ENCODE results near the gene MMS19. TPM values are rescaled to one million over a fixed set of nuclear protein-coding genes. Genes with fewer than 3 reads are reported as not detected.

MMS19 gene
- total RNA-seq, 2 experiments from 2014 or later, result 74.8 to 95.7 TPM

DNA sequence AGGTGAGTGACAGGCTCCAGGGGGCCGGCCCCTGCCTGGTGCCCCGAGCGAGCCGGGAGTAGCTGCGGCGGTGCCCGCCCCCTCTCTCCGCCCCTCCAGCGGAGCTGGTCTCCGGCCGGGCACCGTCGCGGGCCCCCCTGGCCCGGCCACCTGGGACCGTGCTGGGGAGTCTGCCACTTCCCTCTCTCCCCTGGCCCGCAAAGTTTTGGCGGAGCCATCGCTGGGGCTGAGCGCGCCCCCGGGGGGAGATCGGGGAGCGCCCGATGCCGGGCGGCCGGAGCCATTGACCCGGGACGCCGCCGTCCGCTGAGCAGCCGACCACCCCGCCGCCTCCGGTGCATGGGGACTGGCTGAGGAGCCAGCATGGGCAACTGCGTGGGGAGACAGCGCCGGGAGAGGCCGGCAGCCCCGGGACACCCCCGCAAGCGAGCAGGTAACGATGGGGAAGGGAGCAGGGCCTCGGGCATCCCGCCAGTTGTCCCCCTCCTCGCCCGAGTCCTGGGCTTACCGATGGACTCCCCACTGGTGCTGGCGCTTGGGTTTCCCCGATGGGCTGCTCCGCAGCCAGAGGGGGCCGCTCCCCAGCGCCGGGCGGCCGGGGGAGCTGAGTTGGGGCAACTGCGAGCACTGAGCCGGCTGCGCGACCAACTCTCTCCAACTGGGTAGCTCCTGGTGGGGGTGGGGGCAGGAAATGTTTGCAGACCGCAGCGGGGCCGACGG, 779 bp upstream of the MMS19 start, which contains the start of gene UBTD1:
Gene UBTD1 (plus strand): TSS at position 84 of the 720 bp plus-strand sequence. CDS start 280 bp downstream, at position 364.
- H3K9me2 ChIP-seq (ENCODE audit: insufficient read depth, low read length), result no peaks in the 10 kb centered on the region
- BruUV-seq (replicated peaks), result no TSS peak
- H3K9me3 ChIP-seq (ENCODE audit: low read length), result no peaks in the 10 kb centered on the region
- peak within 1 kb of the TSS; percentile 97 for H3K4me2 ChIP-seq (ENCODE audit: low read length)
- peak within 1 kb of the TSS; percentile 82 for H2AFZ ChIP-seq (ENCODE audit: low read length)
- intact Hi-C loops (cut with micrococcal nuclease; ENCODE audit: unreplicated experiment), result loop anchor here (1.0 to 5.0 kb wide), 2 partner anchors 37 to 53 kb away; partner anchors contain the start of genes EXOSC1 and ZDHHC16
- peak within 1 kb of the TSS; percentile 85 for H3K27ac ChIP-seq (ENCODE audit: low read depth, low read length, poor library complexity, severe bottlenecking)
- H3K4me1 ChIP-seq (ENCODE audit: insufficient read depth, low read length, poor library complexity, severe bottlenecking), result peaks cover 41% of the 10 kb centered on the region
- CTCF ChIA-PET (ENCODE audit: unreplicated experiment), result interaction anchor here (0.6 kb wide), 2 partner anchors 11 to 67 kb away, joined by 4 to 10 read pairs; no protein-coding TSS in a partner anchor
- peak within 1 kb of the TSS; percentile 81 for H3K4me3 ChIP-seq (ENCODE audit: low read depth, low read length, poor library complexity, severe bottlenecking)
- H3K36me3 ChIP-seq (ENCODE audit: insufficient read depth, low read length), result peaks cover 16% of the 10 kb centered on the region
- TF ChIP-seq, protein P1, sequence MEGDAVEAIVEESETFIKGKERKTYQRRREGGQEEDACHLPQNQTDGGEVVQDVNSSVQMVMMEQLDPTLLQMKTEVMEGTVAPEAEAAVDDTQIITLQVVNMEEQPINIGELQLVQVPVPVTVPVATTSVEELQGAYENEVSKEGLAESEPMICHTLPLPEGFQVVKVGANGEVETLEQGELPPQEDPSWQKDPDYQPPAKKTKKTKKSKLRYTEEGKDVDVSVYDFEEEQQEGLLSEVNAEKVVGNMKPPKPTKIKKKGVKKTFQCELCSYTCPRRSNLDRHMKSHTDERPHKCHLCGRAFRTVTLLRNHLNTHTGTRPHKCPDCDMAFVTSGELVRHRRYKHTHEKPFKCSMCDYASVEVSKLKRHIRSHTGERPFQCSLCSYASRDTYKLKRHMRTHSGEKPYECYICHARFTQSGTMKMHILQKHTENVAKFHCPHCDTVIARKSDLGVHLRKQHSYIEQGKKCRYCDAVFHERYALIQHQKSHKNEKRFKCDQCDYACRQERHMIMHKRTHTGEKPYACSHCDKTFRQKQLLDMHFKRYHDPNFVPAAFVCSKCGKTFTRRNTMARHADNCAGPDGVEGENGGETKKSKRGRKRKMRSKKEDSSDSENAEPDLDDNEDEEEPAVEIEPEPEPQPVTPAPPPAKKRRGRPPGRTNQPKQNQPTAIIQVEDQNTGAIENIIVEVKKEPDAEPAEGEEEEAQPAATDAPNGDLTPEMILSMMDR (conservative IDR thresholded peaks at IDR 0.05; ENCODE audit: low read length), result no peak
- TF ChIP-seq EZH2phosphoT487 (IDR thresholded peaks at IDR 0.05; ENCODE audit: borderline replicate concordance, low read depth, low read length), result no peak
- peaks cover 39% of the 10 kb centered on the region for H3K79me2 ChIP-seq (ENCODE audit: insufficient read depth, low read depth, low read length)
- POLR2A ChIA-PET, result interaction anchor here (0.6 kb wide), 1 partner anchor 602 kb away, joined by 4 read pairs; no protein-coding TSS in a partner anchor
- DNase-seq (ENCODE audit: low spot score), result peak; percentile 33
- H4K20me1 ChIP-seq (ENCODE audit: insufficient read depth, low read length), result peaks cover 28% of the 10 kb centered on the region; the same call in 1 of the 2 replicates

DNA sequence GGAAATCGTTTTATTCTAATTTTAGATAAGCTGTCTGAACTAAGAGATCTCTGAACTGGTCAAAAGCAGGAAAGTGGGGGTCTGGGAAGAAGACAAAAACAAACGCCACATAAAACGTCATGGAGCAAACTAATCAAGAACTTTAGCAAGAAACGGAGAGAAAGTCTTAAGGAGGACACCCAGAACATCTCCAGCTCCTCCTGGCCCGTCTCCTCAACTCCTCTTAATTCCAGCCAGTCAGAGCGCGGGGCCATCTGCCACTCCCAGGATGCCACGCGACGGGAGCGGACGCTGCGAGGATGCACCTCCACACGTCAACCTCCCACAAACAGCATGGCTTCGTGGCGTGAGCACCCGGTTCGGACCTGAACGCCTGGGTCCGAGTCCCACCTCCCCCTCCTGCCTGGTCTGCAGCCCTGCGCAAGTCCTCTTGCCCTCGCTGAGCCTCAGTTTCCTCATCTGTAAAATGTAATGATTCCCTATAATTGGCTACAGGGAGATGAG, 598 bp downstream of the MMS19 start:
- peak overlapping the region; percentile 81 for H3K4me3 ChIP-seq (ENCODE audit: low read depth, low read length, poor library complexity, severe bottlenecking)
- BruUV-seq (replicated peaks), result no TSS peak
- POLR2A ChIA-PET, result interaction anchor here (0.5 to 1.4 kb wide), 4 partner anchors 21 to 796 kb away, joined by 3 to 7 read pairs (median 4); no protein-coding TSS in a partner anchor
- no peaks in the 10 kb centered on the region for H3K9me3 ChIP-seq (ENCODE audit: low read length)
- peaks cover 29% of the 10 kb centered on the region for H3K36me3 ChIP-seq (ENCODE audit: insufficient read depth, low read length)
- H3K27ac ChIP-seq (ENCODE audit: low read depth, low read length, poor library complexity, severe bottlenecking), result peak overlapping the region; percentile 85
- peak overlapping the region; percentile 73 for H3K4me2 ChIP-seq (ENCODE audit: low read length)
- DNase-seq (ENCODE audit: low spot score), result peak; percentile 84
- H3K79me2 ChIP-seq (ENCODE audit: insufficient read depth, low read depth, low read length), result peaks cover 52% of the 10 kb centered on the region
- CTCF ChIA-PET (ENCODE audit: unreplicated experiment), result no interaction called here
- no peak for TF ChIP-seq EZH2phosphoT487 (IDR thresholded peaks at IDR 0.05; ENCODE audit: borderline replicate concordance, low read depth, low read length)
- TF ChIP-seq, protein P1 (conservative IDR thresholded peaks at IDR 0.05; ENCODE audit: low read length), result no peak
- H3K4me1 ChIP-seq (ENCODE audit: insufficient read depth, low read length, poor library complexity, severe bottlenecking), result peaks cover 42% of the 10 kb centered on the region
- H3K9me2 ChIP-seq (ENCODE audit: insufficient read depth, low read length), result no peaks in the 10 kb centered on the region
- peaks cover 28% of the 10 kb centered on the region; the same call in 1 of the 2 replicates for H4K20me1 ChIP-seq (ENCODE audit: insufficient read depth, low read length)
- H2AFZ ChIP-seq (ENCODE audit: low read length), result peak overlapping the region; percentile 45; the same call in 1 of the 2 replicates
- intact Hi-C loops (cut with micrococcal nuclease; ENCODE audit: unreplicated experiment), result loop anchor here (1.0 to 5.0 kb wide), 2 partner anchors 35 to 51 kb away; partner anchors contain the start of genes EXOSC1 and ZDHHC16
